HG03565 (cell line): ENCODE data around the gene NHP2.

Experiments used
- ATAC-seq: cut with Tn5 transposase; IDR thresholded peaks from one replicate; pipeline ENCODE4 v1.9.1; 2021; ENCODE audit warnings: mild to moderate bottlenecking, moderate library complexity; ENCODE audit not compliant: unreplicated experiment

NHP2 gene

GRCh38 chr5:178176791-178177190 lies 23.1 kb upstream of the NHP2 start:
- ATAC-seq: no peak

- no peak for ATAC-seq
Measured at GRCh38 chr5:178174456-178174855, 20.8 kb upstream of the NHP2 start.

DNA sequence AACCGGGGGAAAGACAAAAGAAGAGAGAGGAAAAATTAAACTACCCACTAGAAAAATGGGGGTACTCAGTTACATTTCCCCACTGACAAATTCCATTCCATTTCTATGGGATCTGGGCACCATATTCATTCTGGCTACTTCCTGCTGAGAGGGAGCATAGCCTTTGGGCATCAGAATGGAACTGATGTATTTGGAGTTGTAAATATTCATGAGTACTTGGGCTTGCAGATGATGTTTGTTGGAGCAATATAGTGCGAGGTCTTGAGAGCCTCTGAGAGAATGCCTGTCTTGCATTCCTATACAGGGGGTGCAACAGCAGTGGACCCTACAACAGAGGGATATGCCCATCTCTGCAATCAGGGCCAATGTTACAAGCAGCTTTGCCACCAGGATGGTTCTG lies 16.8 kb upstream of the NHP2 start:
- no peak for ATAC-seq

DNA sequence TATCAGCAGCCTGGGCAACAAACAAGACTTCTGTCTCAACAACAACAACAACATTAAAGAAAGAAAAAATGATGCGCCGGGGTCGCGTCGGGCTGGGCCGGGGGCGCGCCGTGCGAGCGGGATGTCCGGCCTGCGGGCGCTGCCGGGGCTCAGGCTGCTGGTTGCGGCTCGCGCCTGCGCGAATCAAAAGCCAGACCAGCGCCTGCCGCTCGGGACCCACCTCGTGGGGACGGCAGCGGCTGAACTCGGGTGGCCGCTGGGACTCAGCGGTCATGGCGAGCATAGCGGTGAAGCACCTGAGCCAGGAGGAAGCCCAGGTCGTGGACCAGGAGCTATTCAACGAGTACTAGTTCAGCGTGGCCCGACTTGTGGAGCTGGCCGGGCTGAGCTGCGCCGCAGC lies 11.9 kb upstream of the NHP2 start:
- ATAC-seq: no peak

DNA sequence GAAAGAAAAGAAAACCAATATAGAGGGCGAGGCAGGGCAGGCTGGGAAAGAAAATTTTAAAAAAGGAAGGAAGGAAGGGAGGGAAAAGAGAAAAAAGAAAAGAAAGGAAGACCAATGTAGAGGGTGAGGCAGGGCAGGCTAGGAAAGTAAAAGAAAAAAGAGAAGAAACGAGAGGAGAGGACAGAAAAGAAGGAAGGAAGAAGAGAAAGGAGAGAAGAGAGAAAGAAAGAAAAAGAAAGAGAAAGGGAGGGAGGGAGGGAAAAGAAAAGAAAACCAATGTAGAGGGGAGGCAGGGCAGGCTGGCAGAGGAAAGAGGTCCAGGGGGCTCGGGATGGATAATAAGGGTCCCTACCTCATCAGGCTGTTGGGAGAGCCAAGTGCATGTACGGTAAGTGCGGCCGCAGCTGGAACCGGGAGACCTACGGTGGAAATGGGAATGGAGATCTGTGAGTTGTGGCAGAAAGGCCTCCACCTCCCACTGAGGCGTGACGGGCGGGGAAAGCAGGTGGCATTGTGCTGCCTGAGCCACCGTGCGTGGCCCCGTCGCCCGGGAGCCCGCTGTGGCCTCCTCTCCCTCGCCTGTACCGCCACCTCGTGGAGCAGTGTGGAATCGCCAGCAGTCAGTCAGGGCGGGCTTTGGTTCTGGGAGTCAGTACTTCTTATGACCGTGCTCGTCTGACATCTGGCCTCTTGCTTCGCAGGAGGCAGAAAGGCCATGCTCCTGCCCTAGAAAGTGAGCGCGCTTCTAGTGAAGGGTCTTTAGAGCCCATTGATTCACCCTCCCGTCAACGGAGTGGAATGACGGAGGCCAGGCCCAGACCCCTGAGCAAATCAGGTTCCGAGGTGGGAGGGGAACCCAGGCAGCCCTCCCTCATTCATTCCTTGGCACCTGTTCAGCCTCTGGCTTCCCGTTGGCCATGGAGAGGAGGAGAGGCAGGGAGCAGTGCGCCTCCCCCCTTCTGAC lies 10.4 kb upstream of the NHP2 start:
- peak; percentile 75 for ATAC-seq

DNA sequence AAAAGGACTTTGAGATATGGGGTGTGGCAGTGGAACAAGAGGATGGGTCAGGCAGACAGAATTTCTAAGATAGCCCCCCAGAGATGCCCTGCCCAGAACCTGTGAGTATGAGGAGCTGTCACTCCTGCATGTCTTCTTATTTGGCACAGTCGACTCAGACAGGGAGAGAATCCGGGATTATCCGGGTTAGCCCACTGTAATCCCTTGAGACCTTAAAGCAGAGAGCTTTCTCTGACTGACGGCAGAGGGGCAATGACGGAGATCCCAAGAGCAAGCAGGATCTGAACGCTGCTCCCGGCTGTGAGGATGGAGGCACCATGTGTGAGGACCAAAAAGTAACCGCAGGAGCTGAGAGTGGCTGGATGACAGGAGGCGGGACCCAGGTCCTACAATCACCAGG lies 8.8 kb upstream of the NHP2 start:
- ATAC-seq: no peak

GRCh38 chr5:178160176-178160575 lies 6.5 kb upstream of the NHP2 start:
- ATAC-seq: no peak

GRCh38 chr5:178155065-178155464 lies 1.4 kb upstream of the NHP2 start:
- ATAC-seq: no peak

GRCh38 chr5:178152491-178153444 lies 917 bp downstream of the NHP2 start:
- no peak for ATAC-seq

DNA sequence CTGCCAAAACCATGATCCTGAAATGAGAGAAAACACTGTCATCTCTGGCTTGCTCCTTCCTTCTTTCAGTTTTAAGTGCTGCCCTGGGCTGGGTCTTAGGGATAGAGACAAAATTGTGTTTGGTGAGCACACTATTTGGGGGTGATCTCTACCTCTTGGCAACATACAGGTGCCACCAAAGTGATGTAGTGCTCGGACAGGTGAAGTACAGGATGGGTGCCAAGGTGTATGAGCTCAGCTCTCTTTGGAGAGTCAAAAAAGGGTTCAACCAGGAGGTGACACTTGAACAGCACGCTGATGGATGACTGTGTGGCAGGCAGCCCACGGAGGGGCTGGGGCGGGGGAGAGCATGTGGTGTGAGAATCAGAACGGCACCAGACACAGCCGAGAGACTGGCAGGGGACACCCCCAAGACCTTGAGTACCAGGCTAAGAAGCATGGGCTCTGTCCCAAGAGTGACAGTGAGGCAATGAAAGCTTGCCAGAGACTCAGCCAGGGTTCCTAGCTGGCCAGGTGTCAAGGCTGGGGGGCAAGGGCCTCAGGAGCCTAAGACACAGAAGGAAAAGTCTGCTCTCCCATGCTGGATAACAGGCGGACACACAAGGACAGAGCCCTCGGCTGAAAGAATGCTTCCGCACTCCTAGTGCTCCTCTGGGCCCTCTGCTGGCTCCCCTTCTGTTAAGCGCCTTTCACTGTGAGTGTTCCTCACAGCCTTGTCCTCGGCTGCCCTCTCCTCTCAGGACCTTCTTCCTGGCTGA lies 2.5 kb downstream of the NHP2 start:
- ATAC-seq: no peak

DNA sequence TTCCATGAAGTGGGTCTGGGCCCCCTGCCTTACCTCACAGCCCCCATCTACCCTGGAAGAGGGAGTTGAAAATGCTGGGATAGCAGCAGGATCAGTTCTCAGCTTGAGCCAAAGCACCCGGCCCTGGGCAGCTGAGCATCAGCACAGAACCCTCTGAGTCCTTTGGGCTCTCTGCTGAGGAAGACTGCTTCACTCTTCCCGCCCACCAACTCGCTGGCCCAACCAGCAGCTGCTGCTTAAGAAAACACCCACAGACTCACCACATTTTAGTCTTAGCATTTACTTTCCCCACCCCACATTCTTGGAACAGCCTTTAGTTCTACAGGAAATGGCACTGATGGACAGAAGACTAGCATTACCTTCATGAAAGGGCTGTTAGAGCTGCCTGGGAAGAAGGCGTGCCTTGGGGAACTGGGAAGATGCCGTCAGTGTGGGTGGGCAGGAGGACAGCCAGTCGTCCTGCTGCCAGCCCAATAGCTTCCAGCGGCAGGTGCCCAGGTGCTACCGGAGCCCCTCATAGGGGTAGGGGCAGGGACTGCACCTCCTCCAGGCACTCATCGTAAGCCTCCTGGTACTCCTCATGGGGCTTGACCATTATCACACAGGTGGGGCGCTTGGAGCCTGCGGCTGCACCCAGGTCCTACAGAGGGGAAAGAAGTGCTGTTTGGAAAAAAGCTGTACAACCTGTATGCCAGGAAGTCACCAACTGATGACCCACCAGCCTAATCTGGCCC lies 4.3 kb downstream of the NHP2 start:
- no peak for ATAC-seq

- ATAC-seq: no peak
Measured at GRCh38 chr5:178147406-178147805, 6.3 kb downstream of the NHP2 start.

DNA sequence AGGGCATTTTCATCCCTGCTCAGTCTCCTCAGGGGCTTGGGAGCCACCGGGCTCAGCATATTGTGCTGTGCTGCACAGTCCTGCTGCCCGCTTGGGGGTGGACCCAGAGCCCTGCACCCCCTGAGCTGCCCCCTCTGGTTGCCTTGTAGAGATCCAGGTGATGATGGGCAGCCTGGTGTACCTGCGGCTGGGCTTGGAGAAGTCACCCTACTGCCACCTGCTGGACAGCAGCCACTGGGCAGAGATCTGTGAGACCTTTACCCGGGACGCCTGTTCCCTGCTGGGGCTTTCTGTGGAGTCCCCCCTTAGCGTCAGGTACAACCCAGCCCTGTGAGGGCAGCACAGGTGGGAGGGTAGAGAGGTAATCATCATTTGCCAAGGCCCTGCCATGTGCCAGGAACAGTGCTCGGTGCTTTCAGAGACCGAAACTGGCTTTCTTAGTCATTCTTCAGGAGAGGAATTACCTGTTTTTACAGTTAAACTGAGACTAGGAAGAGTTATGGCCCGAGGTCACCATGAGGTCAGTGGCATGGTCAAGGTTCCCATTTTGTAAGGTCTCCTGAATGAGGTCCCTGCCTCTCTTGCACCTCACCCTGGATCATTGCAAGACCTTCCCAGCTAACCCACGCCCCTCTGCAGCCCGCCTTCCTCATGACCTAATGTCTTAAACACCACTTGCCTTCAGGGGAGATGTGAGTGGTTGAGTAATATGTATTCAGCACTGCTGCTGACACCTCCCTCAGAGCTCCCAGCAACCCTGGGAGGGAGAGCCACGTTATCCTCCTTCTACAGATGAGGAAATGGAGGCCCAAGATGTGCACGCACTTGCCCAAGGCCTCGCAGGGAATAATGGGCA lies 7.5 kb downstream of the NHP2 start:
- ATAC-seq: no peak

DNA sequence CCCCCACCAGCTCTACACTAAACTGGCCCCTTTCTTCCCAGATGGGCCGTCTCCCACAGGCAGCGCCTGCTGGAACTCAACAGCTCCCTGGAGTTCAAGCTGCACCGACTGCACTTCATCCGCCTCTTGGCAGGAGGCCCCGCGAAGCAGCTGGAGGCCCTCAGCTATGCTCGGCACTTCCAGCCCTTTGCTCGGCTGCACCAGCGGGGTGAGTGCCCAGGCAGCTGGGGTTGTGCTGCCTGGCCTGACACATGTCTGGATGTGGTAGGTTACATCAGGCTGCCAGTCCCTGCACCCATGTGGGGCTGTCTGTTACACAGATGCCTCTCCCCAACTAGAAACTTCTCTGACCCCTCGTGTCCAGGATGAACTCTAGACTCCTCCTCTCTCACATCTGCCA lies 9.8 kb downstream of the NHP2 start:
- no peak for ATAC-seq

DNA sequence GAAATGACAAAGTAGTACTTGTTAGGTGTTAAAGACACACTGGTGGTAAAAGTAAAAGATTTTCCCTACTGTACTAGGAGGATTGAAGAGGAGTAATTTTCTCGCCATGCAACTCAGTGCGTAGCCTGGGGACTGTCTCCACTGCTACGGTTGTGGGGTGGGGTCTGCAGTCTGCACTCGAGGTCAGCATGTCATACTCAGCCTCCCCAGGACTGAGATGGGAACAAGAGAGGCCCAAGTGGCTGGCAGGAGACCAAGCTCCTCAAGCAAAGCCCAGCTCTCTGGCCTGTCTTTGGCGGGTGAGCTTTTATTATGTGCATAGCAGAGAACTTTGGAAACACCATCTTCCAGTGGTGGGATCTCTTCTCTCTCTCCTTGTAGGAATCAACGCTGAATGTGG lies 10.4 kb downstream of the NHP2 start:
- no peak for ATAC-seq

DNA sequence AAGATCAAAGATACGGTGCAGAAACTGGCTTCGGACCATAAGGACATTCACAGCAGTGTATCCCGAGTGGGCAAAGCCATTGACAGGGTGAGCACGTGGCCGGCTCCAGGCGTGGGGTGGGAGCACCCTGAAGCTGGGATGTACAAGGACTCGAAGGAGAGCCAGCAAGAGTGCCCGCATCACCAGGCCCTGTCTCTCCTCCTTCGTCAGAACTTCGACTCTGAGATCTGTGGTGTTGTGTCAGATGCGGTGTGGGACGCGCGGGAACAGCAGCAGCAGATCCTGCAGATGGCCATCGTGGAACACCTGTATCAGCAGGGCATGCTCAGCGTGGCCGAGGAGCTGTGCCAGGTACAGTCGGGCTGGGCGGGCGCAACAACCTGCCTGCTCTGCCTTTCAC lies 11.0 kb downstream of the NHP2 start:
- ATAC-seq: no peak

DNA sequence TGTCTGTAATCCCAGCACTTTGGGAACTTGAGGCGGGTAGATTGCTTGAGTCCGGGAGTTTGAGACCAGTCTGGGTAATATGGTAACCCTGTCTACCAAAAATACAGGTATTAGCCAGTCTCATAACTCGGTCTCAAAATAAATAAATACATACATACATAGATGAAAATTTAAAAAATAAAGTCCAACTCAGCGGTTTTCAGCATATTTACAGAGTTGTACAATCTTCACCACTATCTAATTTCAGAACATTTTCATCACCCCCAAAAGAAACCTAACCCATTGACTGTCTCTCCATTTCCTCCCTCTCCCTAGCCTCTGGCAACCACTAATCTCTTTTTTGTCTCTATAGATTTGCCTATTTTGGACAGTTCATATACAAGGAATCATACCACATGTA lies 12.1 kb downstream of the NHP2 start:
- no peak for ATAC-seq

DNA sequence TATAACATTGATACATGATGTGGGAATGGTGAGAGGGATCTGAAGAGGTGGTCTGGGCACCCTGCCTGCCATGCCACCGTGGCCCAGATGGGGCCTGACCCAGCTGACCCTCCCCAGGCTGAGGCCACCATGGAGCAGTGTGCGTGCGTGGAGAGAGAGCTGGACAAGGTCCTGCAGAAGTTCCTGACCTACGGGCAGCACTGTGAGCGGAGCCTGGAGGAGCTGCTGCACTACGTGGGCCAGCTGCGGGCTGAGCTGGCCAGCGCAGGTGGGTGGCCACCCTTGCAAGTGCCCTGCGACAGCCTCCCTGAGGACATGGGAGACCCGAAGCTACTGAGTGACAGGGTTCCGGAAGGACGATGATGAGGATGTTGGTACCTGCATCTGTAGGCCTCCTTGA lies 15.7 kb downstream of the NHP2 start:
- ATAC-seq: no peak

DNA sequence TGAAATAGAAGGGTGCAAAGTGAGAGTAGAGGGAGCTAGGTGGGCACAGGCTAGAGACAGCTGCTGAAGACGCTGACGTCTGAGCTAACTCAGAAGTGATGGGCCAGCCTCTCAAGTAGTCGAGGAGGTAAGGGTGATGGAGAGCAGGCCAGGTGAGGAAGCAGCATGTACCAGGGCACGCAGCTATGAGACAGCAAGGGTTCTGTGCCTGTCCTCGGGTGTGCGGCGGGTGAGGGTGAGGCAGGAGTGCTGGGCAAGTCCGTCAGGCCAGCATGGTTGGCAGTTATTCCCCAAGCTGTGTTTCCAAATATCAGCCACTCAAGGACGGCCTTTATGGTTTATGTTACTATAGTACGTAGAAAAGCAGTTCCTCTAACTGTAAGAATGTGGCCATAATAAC lies 16.7 kb downstream of the NHP2 start:
- ATAC-seq: no peak
